Stimulated activated CD4-positive, alpha-beta T cell treated with anti-CD3 and anti-CD28 coated beads, Interleukin-1b, Interleukin-23, amount 100 ng/mL, for 1 hour (primary cell): Measurements from ENCODE around the gene UTP4.
A peak's percentile ranks its signal among the peaks of the same experiment; 100 is the strongest.
"Not testable (repeated sequence)": the region's sequence is repeated elsewhere in the genome, so short reads cannot be mapped to it uniquely, and the experiment has no call there.

ENCODE experiments used
- DNase-seq, 2 donors: peaks; one replicate each; pipeline ENCODE4 v3.0.0-alpha.2; 2020; ENCODE audit warnings: low read depth in 2 of 2

Gene UTP4

DNA sequence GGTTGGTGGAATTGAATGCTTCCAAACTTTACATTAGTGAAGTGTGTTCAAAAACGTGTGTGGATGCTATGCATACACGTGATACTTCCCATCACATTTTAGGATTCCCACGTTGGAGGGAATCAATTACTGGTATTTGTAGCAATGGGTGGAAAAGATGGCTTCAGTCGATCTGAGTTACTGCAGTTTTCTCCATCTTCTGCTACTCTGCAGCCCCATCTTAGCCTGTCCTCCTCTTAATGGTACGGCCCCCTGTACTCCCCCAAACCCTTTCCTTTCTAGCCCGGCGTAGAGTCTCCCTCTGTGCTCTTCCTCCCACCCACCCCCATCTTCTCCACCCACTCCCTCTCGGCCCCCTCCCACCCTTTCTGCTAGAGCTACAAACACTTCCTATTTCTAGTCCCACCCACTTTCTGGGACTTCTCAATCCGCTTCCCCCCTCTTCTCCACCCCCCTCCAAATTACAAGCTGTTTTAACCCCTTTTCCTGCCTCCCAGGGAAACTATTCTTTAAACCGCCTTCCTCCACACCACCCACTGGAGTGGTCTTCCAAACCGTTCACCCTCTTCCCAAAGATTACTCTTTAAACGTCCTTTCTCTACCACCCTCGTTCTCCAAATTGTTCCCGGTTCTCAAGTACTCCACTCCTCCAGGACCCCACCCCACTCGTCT, 1.1 kb upstream of the UTP4 start:
- DNase-seq, result no peak

GRCh38 chr16:69131839-69132423, 518 bp upstream of the UTP4 start:
- DNase-seq, result peak; percentile 22 to 59

GRCh38 chr16:69133373-69133954, 1.0 kb downstream of the UTP4 start:
- DNase-seq, result no peak

DNA sequence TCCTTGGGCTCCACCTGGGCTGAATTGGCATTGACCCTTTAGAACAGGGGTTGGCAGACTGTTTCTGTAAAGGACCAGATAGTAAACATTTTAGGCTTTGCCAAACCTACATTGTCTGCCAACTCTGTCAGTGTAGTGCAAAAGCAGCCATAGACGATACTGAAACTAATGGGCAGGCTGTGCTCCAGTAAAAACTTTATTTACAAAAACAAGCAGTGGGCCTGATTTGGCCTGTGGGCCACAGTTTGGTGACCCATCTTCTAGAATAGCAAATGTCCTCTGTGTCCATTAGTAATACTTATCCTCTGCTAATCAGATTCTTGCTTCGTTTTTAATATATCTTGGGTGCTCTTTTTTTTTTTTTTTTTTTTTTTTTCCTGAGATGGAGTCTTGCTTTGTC, 6.2 kb downstream of the UTP4 start:
- DNase-seq, result no peak

DNA sequence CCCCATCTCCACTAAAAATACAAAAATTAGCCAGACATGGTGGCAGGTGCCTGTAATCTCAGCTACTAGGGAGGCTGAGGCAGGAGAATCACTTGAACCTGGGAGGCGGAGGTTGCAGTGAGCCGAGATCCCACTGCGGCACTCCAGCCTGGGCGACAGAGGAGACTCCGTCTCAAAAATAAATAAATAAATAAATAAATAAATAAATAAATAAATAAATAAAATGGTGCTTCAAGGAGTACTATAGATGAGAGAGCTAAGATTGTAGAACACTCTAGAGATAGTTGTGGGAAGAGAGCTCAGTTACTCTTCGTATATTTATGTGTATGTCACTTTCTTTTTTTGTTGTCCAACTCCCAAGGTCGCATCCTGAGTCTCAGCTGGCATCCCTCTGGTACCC, 7.0 kb downstream of the UTP4 start:
- DNase-seq, result not testable (repeated sequence)

GRCh38 chr16:69141014-69141413, 8.6 kb downstream of the UTP4 start:
- no peak for DNase-seq

DNA sequence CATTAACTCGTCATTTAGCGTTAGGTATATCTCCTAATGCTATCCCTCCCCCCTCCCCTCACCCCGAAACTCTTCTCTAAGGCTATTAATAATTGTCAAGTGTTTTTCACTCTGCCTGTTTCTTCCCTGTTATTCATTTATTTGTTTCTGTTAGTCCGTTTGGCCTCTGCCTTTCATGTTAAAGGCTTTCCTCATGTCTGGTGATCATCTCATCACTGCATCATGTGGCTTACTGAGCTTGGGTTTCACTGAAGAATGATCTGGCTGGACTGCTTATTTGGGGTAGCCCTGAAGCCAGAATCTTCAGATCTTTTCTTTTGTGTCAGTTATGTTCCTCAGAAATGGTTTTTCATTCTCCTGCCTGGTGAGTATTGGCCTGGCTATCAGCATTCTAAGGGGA, 9.5 kb downstream of the UTP4 start:
- no peak for DNase-seq

DNA sequence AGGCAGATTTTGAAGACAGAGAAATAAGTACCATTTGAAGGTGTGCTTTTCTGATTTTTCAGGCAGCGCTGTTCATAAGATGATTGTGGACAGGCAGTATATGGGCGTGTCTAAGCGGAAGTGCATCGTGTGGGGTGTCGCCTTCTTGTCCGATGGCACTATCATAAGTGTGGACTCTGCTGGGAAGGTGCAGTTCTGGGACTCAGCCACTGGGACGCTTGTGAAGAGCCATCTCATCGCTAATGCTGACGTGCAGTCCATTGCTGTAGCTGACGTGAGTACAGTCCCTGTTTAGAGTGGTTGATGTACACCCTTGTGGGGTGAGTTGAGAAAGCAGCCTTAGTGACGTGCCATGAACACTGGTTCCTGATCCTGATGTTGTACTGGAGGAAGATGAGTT, 10.7 kb downstream of the UTP4 start:
- DNase-seq, result no peak

DNA sequence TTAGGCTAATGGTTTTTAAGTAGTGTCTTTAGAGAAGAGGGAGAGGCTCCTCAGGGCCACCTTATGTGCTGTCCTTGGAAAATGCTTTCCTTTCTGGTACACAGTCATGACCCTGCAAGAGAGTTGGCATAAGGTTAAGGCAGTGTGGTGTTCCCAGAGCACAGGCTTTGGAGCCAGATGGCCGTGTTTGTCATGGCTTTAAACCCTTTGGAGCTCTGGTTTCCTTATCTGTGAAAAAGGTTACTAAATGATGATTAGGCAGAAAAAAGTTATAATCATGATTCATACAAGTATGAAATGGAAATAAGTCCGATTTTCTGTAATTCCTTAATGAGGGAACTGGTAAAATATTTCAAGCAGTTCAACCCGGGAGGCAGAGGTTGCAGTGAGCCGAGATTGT, 13.2 kb downstream of the UTP4 start:
- no peak for DNase-seq

DNA sequence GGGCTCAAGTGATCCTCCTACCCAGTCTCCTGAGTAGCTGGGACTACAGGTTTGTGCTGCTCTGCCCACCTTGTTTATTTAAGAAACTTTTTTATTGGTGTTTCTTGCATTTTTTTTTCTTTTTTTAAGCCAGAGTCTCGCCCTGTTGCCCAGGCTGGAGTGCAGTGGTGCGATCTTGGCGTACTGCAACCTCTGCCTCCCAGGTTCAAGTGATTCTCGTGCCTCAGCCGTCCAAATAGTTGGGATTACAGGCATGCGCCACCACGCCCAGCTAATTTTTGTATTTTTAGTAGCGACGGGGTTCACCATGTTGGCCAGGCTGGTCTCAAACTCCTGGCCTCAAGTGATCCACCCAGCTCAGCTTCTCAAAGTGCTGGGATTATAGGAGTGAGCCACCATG, 17.2 kb downstream of the UTP4 start:
- DNase-seq, result not testable (repeated sequence)

DNA sequence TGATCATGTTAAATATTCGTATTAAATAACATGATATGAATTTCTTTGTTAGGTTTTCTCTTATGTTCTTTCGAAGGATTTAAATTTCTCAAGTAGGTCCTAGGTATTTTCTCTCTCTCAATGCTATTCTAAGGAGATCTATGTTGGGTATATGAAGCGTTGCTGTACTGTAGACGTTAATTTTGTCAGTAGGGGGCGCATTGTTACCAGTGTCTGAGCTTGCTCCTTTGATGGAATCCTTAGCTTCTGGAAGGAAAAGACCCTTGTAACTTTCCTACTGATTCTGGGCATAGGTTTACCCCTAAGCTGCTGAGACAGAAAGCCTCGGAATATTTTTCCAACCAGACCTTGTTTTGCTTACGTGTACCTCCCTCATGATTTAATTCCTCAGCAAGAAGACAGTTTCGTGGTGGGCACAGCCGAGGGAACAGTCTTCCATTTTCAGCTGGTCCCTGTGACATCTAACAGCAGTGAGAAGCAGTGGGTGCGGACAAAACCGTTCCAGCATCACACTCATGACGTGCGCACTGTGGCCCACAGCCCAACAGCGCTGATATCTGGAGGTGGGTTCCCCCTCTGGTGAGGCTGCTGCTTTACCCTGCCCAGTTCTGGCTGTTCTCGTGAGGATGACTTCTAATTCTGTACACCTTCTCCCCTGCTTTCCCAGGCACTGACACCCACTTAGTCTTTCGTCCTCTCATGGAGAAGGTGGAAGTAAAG, 17.9 kb downstream of the UTP4 start:
- DNase-seq, result peak in 1 of 2 donors; percentile 29

- DNase-seq, result no peak
Measured at GRCh38 chr16:69157196-69157595, 24.7 kb downstream of the UTP4 start.

DNA sequence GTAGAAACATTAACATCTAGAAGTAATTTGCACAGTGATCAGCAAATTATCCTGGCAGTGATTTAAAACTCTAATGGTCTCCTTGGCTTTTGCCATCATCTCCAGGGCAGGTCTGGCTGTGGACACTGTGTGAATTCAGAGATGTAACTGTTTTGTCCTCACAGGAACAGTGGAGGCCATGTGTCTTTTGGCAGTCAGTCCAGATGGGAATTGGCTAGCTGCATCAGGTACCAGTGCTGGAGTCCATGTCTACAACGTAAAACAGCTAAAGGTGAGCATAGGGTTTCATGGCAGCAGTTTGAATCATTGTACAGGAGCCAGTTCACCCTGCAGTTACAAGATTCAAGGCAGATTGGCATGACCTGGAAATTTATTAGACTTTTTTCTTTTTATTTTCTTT, 27.7 kb downstream of the UTP4 start:
- DNase-seq, result no peak

GRCh38 chr16:69165584-69165983, 33.1 kb downstream of the UTP4 start:
- no peak for DNase-seq

GRCh38 chr16:69166221-69166833, 33.9 kb downstream of the UTP4 start:
- peak in 1 of 2 donors; percentile 40 for DNase-seq

GRCh38 chr16:69166946-69167930, 34.8 kb downstream of the UTP4 start:
- DNase-seq, result no peak

- no peak for DNase-seq
Measured at GRCh38 chr16:69169051-69169450, 36.6 kb downstream of the UTP4 start.

DNA sequence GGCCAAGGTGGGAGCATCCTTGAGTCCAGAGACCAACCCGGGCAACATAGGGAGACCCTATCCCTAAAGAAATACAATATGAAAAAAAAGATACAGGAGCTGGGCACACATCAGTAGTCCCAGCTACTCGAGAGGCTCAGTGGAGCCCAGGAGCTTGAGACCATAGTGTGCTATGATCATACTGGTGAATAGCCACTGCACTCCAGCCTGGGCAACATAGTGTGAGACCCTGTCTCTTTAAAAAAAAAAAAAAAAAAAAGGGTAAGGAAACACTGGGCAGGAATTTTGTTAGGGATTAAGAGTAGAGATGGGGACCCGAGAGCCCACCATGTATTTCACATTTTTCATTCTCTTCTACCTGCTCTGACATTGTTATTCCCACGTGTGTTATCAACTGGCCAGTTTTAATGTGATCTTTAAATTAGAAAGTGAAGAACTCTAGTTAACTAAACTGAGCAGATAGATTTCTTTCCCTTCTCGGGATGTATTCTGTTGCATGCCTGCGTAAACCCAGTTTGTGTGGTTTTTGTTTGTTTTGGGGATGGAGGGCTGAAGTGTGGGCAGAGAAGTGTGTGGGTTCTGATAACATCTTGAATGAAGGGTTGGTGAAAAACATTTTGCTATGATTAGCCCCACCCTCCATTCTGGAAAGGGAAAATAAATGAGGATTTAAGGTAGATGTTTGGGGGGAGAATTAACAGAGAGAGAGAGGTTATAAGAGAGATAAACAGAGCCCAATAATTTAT, 37.3 kb downstream of the UTP4 start:
- no peak for DNase-seq

DNA sequence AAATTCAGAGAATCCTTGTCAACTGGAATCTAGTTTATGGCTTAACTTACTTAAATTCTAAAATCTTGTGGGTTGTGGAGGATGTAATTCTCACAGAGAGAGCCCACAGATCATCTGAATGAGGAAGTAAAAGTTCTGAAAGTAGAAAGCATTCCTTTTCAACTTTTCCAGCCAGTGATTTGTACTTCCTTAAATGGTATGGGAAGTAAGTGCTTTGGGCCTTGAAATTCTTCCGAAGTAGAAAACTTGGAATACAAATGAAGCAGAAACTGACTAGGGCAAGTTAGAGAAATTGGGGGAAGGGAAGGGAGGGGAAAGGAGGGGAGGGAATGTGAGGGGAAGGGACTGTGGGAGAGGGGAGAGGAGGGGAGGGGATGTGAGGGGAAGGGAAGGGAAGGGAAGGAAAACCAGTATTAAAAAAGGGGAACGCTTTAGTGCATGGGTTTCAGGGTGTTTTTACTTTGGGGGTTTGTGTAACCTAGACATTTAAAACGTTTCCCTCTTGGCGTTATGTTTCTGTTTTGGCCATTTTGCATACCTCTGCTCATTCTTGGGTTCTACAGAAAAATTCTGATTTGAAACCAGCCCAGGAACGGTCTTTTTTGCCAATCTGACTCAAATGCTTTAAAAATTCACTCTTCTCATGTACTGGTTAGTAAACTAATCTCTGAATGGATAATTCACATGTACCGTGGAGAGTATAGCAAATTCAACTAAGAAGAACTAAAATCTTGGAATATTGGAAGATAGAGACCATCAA, 39.1 kb downstream of the UTP4 start:
- no peak for DNase-seq
